Left ventricle myocardium inferior (tissue), 1 donor: ENCODE data around the gene EHF. TPM values are rescaled to one million over a fixed set of nuclear protein-coding genes. Genes with fewer than 3 reads are reported as not detected.

Source experiments
- DNase-seq: peaks from one replicate; pipeline ENCODE4 v3.0.0-alpha.2; 2020
- H3K27ac ChIP-seq: fragments of 200-600 bp; replicated peaks from 2 replicates; pipeline ENCODE4 v1.8.0; 2021
- H3K27me3 ChIP-seq: fragments of 200-600 bp; 2 replicates; pipeline ENCODE4 v1.8.0; 2021; ENCODE audit warnings: low read depth
- H3K36me3 ChIP-seq: fragments of 200-600 bp; 2 replicates; pipeline ENCODE4 v1.8.0; 2021
- H3K4me1 ChIP-seq: fragments of 200-600 bp; 2 replicates; pipeline ENCODE4 v1.8.0; 2021
- H3K4me3 ChIP-seq: fragments of 200-600 bp; 2 replicates; pipeline ENCODE4 v1.8.0; 2021; ENCODE audit warnings: mild to moderate bottlenecking, moderate library complexity
- H3K9me3 ChIP-seq: fragments of 200-600 bp; replicated peaks from 2 replicates; pipeline ENCODE4 v1.8.0; 2021
- intact Hi-C: fragments of 100-400 bp; cut with micrococcal nuclease; formaldehyde crosslinking; loops from one replicate; pipeline ENCODE4 v1.11.0; 2022
- total RNA-seq: library from RNA; stranded (reverse); fragmentation: NEBNext Ultra II Directional; extraction: Animal tissue kit (Norgen Biotek cat#: 25700); gene quantifications from one replicate; pipeline ENCODE4 v1.2.1, GENCODE V29; 2021
- TF ChIP-seq, protein P1 (sequence below): fragments of 200-600 bp; IDR thresholded peaks from 2 replicates; pipeline ENCODE4 v1.8.0; 2021; ENCODE audit warnings: antibody characterized with exemption, mild to moderate bottlenecking, borderline replicate concordance
- donor health status: DM: no; HTN: yes; CAD: no; lungs with severe emphysema.

EHF gene
- total RNA-seq, 1 donor from 2014 or later = 1.6 TPM

DNA sequence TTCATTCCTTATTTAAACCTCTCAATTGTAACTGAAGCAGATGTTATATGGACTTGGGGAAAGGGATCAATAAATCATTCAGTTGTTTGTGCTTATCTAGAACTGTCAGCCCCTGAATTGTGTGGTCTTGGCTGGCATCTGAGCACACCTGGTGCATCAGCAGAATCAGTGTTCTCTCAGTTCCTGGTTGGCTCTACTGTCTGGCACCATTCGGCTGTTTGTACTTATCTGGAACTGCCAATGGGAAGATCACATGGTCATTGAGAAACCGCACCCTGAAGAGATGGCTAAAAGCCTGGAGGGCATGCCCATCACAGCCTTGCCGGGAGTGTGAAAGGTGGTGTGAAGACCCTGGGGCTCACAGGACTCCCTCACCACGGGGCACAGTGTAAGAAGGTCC lies 37.1 kb upstream of the EHF start:
- peaks cover 7% of the 10 kb centered on the region for H3K4me1 ChIP-seq

DNA sequence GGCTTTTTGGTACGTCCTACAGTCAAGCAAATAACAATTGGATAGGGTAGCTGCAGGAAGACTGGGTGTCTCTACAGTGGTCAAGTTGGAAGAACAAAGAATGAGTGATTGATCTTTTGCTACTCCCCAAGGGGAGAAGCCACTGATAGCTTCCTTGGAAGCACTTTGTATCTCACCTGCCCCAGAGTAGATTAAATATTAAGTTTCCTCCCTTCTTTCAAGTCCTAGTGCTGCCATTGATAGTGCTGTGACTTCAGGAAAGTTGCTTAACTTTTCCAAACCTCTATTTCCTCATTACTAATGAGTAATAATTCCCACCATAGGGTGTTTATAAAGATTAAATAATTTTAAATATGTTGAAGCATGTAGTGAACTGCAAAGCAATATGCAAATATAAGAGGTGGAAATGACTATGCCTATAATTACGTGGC lies 35.6 kb upstream of the EHF start:
- Histone ChIP-seq H3K27ac (no peak overlapping the region), H3K9me3 (no peaks in the 10 kb centered on the region), H3K4me3 (no peak overlapping the region), H3K4me1 (peaks cover 7% of the 10 kb centered on the region), H3K27me3 (peaks cover 22% of the 10 kb centered on the region), H3K36me3 (no peaks in the 10 kb centered on the region)
- TF ChIP-seq, protein P1, sequence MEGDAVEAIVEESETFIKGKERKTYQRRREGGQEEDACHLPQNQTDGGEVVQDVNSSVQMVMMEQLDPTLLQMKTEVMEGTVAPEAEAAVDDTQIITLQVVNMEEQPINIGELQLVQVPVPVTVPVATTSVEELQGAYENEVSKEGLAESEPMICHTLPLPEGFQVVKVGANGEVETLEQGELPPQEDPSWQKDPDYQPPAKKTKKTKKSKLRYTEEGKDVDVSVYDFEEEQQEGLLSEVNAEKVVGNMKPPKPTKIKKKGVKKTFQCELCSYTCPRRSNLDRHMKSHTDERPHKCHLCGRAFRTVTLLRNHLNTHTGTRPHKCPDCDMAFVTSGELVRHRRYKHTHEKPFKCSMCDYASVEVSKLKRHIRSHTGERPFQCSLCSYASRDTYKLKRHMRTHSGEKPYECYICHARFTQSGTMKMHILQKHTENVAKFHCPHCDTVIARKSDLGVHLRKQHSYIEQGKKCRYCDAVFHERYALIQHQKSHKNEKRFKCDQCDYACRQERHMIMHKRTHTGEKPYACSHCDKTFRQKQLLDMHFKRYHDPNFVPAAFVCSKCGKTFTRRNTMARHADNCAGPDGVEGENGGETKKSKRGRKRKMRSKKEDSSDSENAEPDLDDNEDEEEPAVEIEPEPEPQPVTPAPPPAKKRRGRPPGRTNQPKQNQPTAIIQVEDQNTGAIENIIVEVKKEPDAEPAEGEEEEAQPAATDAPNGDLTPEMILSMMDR = no peak
- DNase-seq = no peak
- intact Hi-C loops = loop anchor here (10.0 kb wide), 1 partner anchor 809 kb away; no protein-coding TSS in a partner anchor

More for the DNA sequence above, 37.1 kb upstream of the EHF start:
- intact Hi-C loops = loop anchor here (10.0 kb wide), 1 partner anchor 811 kb away; no protein-coding TSS in a partner anchor
- H3K9me3 ChIP-seq = no peaks in the 10 kb centered on the region
- H3K27me3 ChIP-seq = peaks cover 37% of the 10 kb centered on the region
- DNase-seq = no peak
- TF ChIP-seq, protein P1 = no peak
- no peak overlapping the region for H3K4me3 ChIP-seq
- no peaks in the 10 kb centered on the region for H3K36me3 ChIP-seq
- no peak overlapping the region for H3K27ac ChIP-seq

DNA sequence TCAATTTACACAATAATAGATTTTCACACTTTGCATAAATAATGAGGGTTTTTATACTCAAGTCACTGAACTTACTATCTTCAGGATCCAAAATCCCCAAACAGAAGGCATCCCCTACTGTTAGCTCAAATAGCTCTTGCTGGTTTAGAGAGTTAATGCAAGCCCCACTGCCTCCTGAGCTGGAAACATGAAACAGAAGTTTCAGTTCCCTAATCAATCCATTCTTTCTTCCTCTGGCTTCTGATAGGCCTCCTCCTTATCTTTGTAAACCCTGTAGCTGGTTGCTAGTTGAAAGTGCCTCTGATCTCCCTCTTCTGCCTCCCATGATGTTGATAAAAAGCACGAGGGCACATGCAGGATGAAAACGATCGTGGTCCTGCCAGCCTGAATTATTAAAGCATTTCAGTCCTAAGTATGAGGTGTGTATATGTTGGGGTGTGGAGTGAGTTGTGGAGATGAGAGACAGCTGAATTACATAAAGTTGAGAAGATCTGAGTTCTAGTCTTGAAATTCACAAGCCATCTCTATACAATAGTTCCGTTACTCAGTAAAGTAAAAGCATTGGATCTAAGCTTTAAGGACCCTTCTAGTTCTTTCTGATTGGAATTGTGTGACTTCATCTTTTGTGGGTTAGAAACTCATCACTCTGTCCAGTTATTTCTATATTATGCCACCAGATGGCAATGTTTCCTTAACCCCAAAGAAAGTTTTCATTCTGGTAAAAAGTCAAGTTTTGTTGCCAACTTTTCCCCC lies 35.0 kb upstream of the EHF start:
- H3K4me1 ChIP-seq = peaks cover 7% of the 10 kb centered on the region
- intact Hi-C loops = loop anchor here (2.0 to 10.0 kb wide), 2 partner anchors 305 to 809 kb away; no protein-coding TSS in a partner anchor
- TF ChIP-seq, protein P1 = peak; percentile 75
- no peaks in the 10 kb centered on the region for H3K36me3 ChIP-seq
- DNase-seq = no peak
- peaks cover 16% of the 10 kb centered on the region for H3K27me3 ChIP-seq
- H3K4me3 ChIP-seq = peak overlapping the region; percentile 38
- no peaks in the 10 kb centered on the region for H3K9me3 ChIP-seq
- no peak overlapping the region for H3K27ac ChIP-seq

DNA sequence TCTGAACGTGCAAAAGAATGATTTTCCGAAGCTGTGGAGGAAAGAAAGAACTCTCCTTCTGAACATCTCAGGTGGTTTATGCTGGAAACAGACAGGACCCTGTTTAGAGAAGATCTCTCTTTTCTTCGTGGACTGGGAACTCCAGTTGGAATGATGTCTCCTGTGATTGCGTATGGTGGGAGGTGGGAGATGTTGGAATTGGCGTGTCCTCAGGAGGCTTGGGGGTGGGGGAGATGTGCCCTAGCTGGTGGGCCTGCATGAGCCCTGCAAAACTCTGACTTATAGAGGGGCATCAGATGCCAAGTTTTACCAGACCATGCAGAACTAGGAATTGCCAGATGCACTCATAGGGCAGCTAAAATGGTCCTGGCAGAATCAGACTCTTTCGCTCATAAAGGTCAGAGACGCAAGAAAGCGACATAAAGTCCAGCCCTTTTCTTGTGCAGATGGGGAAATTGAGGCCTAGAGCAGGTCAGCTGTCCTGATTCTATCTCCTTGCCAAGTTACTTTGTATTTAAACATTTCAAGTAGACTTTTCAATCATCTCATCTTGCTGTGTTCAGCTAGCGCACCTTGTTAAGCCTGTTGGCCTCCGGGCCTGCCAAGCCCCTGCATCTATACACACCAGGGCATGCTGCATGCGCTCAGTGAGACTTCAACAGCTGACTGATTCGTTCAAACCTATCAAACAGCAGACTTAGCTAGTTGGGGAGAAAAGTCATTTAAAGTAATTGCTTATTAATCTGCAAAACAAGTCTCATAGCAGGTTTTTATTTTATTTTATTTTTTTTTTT lies 34.2 kb upstream of the EHF start:
- H3K27me3 ChIP-seq = peaks cover 11% of the 10 kb centered on the region
- intact Hi-C loops = loop anchor here (2.0 to 10.0 kb wide), 2 partner anchors 304 to 808 kb away; no protein-coding TSS in a partner anchor
- H3K4me3 ChIP-seq = peak overlapping the region; percentile 38
- H3K36me3 ChIP-seq = no peaks in the 10 kb centered on the region
- peaks cover 7% of the 10 kb centered on the region for H3K4me1 ChIP-seq
- DNase-seq = no peak
- TF ChIP-seq, protein P1 = no peak
- H3K27ac ChIP-seq = no peak overlapping the region
- no peaks in the 10 kb centered on the region for H3K9me3 ChIP-seq

DNA sequence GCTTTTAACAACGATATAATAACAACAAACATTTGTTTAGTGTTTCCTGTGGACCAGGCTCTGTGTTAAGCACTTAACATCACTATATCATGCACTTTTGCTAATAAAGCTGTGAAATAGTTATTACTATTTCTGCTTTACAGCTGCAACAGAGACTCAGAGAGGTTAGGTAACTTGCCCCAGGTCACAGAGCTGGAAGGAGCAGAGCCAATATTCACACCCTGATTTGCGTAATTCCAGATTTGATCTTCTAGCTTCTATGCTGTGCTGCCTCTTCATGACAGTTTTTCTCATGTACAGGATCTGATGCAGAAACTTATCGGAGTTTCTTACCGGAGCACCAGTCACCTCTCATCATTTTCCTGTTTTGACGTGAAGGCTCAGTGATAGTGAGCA lies 33.6 kb upstream of the EHF start:
- DNase-seq = no peak
- H3K36me3 ChIP-seq = no peaks in the 10 kb centered on the region
- intact Hi-C loops = loop anchor here (2.0 to 10.0 kb wide), 2 partner anchors 304 to 808 kb away; no protein-coding TSS in a partner anchor
- H3K4me3 ChIP-seq = no peak overlapping the region
- no peaks in the 10 kb centered on the region for H3K9me3 ChIP-seq
- peaks cover 7% of the 10 kb centered on the region for H3K4me1 ChIP-seq
- no peak overlapping the region for H3K27ac ChIP-seq
- H3K27me3 ChIP-seq = peaks cover 11% of the 10 kb centered on the region
- TF ChIP-seq, protein P1 = no peak
